Liver (tissue), 3 donors: Measurements from ENCODE around the gene KIAA0825.

Experiments
- JUND ChIP-seq, 2 donors: IDR thresholded peaks; 2 replicates each; pipeline ENCODE4 v1.6.1; 2016; ENCODE audit warnings: antibody characterized with exemption in 2 of 2
- RAD21 ChIP-seq, 2 donors: IDR thresholded peaks; 2 replicates each; pipeline ENCODE4 v1.6.1; 2016; ENCODE audit warnings: antibody characterized with exemption in 2 of 2, mild to moderate bottlenecking in 2 of 2
- RXRA ChIP-seq, 2 donors: IDR thresholded peaks; 2 replicates each; pipeline ENCODE4 v1.6.1; 2017 to 2018; ENCODE audit warnings: antibody characterized with exemption in 2 of 2, mild to moderate bottlenecking in 1 of 2
- SP1 ChIP-seq: IDR thresholded peaks from 2 replicates; pipeline ENCODE4 v1.6.1; 2018; ENCODE audit warnings: antibody characterized with exemption, mild to moderate bottlenecking
- TAF1 ChIP-seq: conservative IDR thresholded peaks from 2 replicates; pipeline ENCODE4 v1.6.1; 2016; ENCODE audit warnings: antibody characterized with exemption, mild to moderate bottlenecking
- YY1 ChIP-seq: IDR thresholded peaks from 2 replicates; pipeline ENCODE4 v1.6.1; 2016; ENCODE audit warnings: antibody characterized with exemption, mild to moderate bottlenecking
- TF ChIP-seq, protein P1 (sequence below): IDR thresholded peaks from 2 replicates; pipeline ENCODE4 v1.6.1; 2016; ENCODE audit warnings: antibody characterized with exemption, mild to moderate bottlenecking
- TF ChIP-seq, protein P2 (sequence below): fragments of 150-350 bp; IDR thresholded peaks from 2 replicates; pipeline ENCODE4 v1.5.1; 2017; ENCODE audit warnings: improper control_type of control experiment, low read depth, low read length; ENCODE audit not compliant: missing input control
- TF ChIP-seq, protein P3 (sequence below): IDR thresholded peaks from 2 replicates; pipeline ENCODE4 v1.6.1; 2016; ENCODE audit warnings: antibody characterized with exemption
- TF ChIP-seq, protein P4 (sequence below): IDR thresholded peaks from 2 replicates; pipeline ENCODE4 v1.6.1; 2016; ENCODE audit warnings: antibody characterized with exemption
- TF ChIP-seq, protein P5 (sequence below): IDR thresholded peaks from 2 replicates; pipeline ENCODE4 v1.6.1; 2016; ENCODE audit warnings: antibody characterized with exemption
- donor health status: healthy.
- donor health status: healthy.

DNA sequence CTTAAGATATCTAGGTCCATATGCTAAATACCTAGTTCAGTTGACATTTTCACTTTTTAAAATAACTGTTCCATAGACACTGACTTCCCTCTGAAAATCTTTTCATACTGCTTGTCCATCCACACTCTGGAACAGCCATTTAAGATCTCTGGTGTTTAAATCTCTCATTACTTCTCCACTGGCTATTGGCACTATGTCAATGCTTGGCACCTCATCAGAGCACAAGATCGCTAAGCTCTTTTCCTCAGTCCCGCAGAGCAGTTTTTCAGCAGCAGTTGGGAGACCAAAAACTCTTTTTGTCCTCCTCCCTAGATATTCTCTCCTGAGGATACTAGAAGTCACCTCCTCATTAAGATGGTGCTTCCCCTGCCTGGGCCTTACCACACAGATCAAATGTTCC, 172.7 kb downstream of the KIAA0825 start:
- TF ChIP-seq, protein P1, sequence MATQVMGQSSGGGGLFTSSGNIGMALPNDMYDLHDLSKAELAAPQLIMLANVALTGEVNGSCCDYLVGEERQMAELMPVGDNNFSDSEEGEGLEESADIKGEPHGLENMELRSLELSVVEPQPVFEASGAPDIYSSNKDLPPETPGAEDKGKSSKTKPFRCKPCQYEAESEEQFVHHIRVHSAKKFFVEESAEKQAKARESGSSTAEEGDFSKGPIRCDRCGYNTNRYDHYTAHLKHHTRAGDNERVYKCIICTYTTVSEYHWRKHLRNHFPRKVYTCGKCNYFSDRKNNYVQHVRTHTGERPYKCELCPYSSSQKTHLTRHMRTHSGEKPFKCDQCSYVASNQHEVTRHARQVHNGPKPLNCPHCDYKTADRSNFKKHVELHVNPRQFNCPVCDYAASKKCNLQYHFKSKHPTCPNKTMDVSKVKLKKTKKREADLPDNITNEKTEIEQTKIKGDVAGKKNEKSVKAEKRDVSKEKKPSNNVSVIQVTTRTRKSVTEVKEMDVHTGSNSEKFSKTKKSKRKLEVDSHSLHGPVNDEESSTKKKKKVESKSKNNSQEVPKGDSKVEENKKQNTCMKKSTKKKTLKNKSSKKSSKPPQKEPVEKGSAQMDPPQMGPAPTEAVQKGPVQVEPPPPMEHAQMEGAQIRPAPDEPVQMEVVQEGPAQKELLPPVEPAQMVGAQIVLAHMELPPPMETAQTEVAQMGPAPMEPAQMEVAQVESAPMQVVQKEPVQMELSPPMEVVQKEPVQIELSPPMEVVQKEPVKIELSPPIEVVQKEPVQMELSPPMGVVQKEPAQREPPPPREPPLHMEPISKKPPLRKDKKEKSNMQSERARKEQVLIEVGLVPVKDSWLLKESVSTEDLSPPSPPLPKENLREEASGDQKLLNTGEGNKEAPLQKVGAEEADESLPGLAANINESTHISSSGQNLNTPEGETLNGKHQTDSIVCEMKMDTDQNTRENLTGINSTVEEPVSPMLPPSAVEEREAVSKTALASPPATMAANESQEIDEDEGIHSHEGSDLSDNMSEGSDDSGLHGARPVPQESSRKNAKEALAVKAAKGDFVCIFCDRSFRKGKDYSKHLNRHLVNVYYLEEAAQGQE: no peak
- TF ChIP-seq, protein P2, sequence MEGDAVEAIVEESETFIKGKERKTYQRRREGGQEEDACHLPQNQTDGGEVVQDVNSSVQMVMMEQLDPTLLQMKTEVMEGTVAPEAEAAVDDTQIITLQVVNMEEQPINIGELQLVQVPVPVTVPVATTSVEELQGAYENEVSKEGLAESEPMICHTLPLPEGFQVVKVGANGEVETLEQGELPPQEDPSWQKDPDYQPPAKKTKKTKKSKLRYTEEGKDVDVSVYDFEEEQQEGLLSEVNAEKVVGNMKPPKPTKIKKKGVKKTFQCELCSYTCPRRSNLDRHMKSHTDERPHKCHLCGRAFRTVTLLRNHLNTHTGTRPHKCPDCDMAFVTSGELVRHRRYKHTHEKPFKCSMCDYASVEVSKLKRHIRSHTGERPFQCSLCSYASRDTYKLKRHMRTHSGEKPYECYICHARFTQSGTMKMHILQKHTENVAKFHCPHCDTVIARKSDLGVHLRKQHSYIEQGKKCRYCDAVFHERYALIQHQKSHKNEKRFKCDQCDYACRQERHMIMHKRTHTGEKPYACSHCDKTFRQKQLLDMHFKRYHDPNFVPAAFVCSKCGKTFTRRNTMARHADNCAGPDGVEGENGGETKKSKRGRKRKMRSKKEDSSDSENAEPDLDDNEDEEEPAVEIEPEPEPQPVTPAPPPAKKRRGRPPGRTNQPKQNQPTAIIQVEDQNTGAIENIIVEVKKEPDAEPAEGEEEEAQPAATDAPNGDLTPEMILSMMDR: no peak
- no peak for TF ChIP-seq SP1
- TF ChIP-seq, protein P3, sequence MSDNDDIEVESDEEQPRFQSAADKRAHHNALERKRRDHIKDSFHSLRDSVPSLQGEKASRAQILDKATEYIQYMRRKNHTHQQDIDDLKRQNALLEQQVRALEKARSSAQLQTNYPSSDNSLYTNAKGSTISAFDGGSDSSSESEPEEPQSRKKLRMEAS: no peak
- no peak for TF ChIP-seq RAD21 (IDR thresholded peaks at IDR 0.05)
- TF ChIP-seq, protein P4, sequence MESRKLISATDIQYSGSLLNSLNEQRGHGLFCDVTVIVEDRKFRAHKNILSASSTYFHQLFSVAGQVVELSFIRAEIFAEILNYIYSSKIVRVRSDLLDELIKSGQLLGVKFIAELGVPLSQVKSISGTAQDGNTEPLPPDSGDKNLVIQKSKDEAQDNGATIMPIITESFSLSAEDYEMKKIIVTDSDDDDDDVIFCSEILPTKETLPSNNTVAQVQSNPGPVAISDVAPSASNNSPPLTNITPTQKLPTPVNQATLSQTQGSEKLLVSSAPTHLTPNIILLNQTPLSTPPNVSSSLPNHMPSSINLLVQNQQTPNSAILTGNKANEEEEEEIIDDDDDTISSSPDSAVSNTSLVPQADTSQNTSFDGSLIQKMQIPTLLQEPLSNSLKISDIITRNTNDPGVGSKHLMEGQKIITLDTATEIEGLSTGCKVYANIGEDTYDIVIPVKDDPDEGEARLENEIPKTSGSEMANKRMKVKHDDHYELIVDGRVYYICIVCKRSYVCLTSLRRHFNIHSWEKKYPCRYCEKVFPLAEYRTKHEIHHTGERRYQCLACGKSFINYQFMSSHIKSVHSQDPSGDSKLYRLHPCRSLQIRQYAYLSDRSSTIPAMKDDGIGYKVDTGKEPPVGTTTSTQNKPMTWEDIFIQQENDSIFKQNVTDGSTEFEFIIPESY: no peak
- no peak for TF ChIP-seq TAF1
- TF ChIP-seq YY1: no peak
- no peak for TF ChIP-seq JUND (IDR thresholded peaks at IDR 0.05)
- TF ChIP-seq RXRA (IDR thresholded peaks at IDR 0.05): no peak
- TF ChIP-seq, protein P5, sequence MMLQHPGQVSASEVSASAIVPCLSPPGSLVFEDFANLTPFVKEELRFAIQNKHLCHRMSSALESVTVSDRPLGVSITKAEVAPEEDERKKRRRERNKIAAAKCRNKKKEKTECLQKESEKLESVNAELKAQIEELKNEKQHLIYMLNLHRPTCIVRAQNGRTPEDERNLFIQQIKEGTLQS: no peak
